NOMO-1 (cell line): ENCODE data around the gene HAPSTR1.
"Not testable (repeated sequence)": the region's sequence is repeated elsewhere in the genome, so short reads cannot be mapped to it uniquely, and the experiment has no call there.

Source experiments
- DNase-seq, 2 experiments: peaks; one replicate each; lab custom pipeline; 2025; ENCODE audit not compliant: unreplicated experiment in 2 of 2; lab: John Stamatoyannopoulos, UW

HAPSTR1 gene

GRCh38 chr16:9070254-9070653, 21.2 kb upstream of the HAPSTR1 start:
- no peak for DNase-seq

GRCh38 chr16:9071377-9071776, 20.1 kb upstream of the HAPSTR1 start:
- DNase-seq, result no peak

GRCh38 chr16:9072806-9073341, 18.6 kb upstream of the HAPSTR1 start:
- no peak for DNase-seq

GRCh38 chr16:9075299-9076071, 16.0 kb upstream of the HAPSTR1 start:
- no peak for DNase-seq

- peak; percentile 79 to 80 for DNase-seq
Observed at GRCh38 chr16:9077091-9077809, 14.2 kb upstream of the HAPSTR1 start.

GRCh38 chr16:9078467-9079429, 12.7 kb upstream of the HAPSTR1 start:
- peak; percentile 78 to 98 for DNase-seq

- DNase-seq, result no peak
Observed at GRCh38 chr16:9079430-9079812, 12.0 kb upstream of the HAPSTR1 start.

GRCh38 chr16:9081158-9081557, 10.3 kb upstream of the HAPSTR1 start:
- DNase-seq, result no peak

GRCh38 chr16:9081843-9082242, 9.6 kb upstream of the HAPSTR1 start:
- DNase-seq, result no peak

GRCh38 chr16:9082422-9082821, 9.0 kb upstream of the HAPSTR1 start:
- no peak for DNase-seq

GRCh38 chr16:9087733-9088132, 3.7 kb upstream of the HAPSTR1 start:
- not testable (repeated sequence) for DNase-seq

GRCh38 chr16:9088848-9089247, 2.6 kb upstream of the HAPSTR1 start:
- no peak for DNase-seq

- no peak for DNase-seq
Observed at GRCh38 chr16:9089660-9090059, 1.8 kb upstream of the HAPSTR1 start.

GRCh38 chr16:9090101-9090959, 1.1 kb upstream of the HAPSTR1 start:
- DNase-seq, result no peak

GRCh38 chr16:9091867-9092281, 430 bp downstream of the HAPSTR1 start:
- no peak for DNase-seq

- DNase-seq, result peak in 1 of 2 experiments; percentile 24
Observed at GRCh38 chr16:9092282-9092977, 986 bp downstream of the HAPSTR1 start.

- DNase-seq, result no peak
Observed at GRCh38 chr16:9092978-9093344, 1.5 kb downstream of the HAPSTR1 start.

- DNase-seq, result peak in 1 of 2 experiments; percentile 49
Observed at GRCh38 chr16:9094011-9094846, 2.8 kb downstream of the HAPSTR1 start.
